Stimulated activated CD4-positive, alpha-beta T cell treated with anti-CD3 and anti-CD28 coated beads, Interleukin-4, amount 100 ng/mL, for 1 hour (primary cell): ENCODE measurements around the gene PARD3.

ENCODE experiments used
- DNase-seq: peaks from one replicate; pipeline ENCODE4 v3.0.0-alpha.2; 2020

PARD3 gene

DNA sequence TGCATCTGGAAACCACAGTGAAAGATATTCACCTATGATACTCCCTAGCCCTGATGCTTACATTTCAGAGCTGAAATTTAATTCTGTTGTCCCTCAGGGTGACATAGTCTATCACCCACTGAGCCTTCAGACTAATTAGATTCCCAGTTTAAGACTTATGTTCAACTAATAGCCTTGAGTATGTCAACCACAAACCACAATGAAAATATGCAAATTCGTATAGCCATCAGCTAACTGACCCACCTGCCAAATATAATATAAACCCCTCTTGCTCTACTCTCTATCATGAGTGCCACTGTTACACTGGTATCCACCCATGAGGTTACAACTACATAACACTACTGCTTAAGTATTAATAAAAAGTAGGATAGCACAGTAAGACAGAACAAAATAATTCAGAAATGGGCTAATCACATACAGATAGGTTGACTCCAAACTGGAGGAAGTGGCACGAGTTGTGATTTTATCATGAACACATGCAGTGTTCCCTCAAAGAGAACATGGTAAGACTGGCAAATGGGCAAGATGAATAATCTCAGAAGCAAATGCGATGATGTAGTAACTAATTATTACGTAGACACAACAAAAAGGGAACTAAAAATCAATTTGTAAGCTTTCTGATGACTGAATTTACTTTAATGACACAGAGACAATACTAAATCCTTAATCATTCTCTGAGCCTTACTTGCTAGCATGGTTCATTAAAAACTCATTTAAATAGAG, 290.6 kb downstream of the PARD3 start:
- DNase-seq = no peak

DNA sequence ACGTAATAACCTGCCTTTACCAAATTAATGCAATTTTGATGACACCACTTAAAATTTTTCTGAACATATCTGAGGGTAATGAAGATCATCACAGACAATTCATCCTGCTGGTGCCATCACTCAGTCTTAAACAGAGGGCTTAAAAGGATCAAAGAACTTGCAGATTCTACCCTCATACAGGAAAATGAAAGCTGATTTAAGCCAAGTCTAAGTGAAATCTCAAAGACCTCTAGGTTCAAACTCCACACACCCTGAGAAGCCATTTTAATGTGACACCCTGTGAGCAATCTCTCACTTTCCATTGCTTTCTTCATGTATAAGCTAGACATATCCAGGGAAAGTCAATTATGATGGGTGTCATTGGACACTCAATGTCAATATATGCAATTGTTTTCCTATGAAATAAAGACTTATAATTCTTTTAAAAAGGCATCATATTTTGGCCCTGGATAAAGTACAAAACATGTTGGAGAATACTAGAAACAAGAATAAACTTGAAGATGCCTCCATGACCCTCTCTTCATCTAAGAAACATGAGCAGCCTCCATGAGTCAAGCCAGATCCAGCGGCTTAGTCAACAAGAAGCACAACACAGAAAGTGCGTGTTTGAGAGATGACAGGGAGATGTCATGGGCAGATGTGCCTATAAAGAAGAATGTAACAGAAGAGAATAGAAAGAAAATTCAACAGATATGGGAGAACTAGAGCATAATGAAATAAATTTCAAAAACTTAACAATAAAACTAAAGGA, 291.9 kb downstream of the PARD3 start:
- DNase-seq = no peak

DNA sequence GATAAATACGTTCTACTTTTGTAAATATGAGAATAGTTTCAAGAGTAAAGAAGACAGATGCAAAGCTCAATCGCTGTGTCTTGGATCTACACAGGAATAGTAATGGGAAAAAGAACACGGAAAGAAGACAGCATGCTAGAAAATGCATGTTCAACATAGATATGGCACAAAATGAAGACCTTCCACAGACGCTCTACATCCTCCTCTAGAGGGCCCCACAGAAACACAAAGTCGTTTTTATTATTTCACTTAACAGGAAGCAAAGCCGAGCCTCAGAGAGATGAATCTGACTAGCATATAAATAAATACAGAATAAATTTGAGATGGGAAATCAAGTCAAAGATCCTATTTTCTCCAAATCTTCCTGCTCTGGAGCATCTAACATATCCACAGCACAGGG, 292.6 kb downstream of the PARD3 start:
- no peak for DNase-seq

DNA sequence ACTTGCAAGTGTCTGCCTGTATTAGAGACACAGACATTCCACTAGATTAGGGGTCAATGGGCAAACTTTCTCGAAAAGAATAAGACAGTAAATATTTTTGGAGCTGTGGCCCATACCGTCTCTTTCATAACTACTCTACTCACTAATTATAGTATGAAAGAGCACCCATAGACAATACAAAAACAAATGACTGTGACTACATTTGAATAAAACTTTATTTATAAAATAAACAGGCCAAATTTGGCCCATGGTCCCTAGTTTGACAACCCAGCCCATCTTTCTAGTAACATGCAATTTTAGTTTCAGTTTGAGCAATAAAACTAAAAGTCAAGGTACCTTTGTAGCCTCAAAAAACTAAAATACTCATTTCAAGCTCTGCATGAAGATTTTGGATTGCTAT, 294.6 kb downstream of the PARD3 start:
- DNase-seq = no peak

DNA sequence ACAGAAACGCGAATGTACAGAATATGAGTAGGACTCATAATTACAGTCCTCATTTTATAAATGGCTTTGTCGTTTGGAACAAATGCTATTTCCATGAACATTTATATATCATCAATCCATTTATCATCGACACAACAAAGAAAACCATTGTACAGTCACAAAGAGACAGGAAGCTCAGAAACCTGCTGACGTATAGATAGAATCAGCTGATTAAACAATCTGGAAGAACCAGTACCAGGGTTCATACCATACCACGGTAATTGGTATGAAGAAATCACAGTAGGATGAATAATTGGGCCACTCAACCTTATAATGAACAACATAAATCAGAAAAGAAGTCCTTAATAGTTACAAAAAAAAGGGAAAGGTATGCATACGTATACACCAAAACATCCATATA, 295.0 kb downstream of the PARD3 start:
- no peak for DNase-seq

DNA sequence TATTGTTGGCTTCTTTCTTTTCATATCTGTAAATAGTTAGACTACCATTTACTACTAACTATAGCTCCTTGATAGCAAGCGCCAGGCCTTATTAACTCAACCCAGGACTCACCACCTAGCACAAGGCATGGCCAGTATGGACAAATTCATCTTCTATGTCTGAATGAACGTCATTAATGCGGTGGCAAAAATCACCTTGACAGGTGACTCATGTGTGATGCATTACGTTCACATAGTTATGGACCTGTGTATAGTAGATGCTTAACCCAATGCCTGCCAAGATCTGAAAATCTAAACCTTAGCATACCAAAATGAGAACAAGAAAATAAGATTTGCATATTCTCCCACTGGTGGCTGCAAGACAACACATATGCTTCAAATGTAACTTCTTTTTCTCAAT, 300.8 kb downstream of the PARD3 start:
- no peak for DNase-seq

DNA sequence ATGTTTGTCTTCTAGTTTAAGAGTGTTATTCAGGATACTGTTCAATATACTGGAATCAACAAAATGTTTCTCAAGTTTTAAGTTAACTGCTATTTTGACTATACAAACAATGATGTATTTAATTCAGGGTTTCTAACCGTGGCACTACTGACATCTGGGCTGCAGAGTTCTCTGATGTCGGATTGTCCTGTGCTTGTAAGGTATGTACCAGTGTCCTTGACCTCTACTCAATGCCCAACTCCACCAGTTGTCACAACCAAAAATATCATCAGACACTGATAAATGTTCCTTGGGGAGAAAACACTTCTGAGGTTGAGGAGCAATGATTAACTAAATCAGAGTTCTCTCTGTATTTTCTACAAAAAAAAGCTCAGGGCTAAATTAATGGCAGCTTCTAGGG, 301.5 kb downstream of the PARD3 start:
- no peak for DNase-seq

DNA sequence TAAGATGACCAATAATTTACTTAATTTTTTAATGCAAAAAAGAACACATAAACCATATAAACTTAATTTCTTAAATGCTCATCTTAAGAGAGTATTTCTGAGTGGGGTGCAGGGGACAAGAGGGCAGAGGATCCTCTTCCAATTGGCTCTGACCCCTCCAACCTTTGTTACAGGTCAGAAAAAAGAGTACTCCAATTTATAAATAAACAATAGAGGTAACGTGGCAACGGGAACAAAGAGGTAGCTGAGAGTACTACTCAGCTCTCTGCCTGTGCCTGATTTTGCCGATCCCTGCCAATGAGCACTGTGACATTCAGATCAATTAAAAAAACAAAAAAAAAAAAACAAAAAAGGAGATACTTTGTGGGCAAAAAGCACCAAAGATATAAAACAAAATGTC, 307.9 kb downstream of the PARD3 start:
- DNase-seq = no peak

DNA sequence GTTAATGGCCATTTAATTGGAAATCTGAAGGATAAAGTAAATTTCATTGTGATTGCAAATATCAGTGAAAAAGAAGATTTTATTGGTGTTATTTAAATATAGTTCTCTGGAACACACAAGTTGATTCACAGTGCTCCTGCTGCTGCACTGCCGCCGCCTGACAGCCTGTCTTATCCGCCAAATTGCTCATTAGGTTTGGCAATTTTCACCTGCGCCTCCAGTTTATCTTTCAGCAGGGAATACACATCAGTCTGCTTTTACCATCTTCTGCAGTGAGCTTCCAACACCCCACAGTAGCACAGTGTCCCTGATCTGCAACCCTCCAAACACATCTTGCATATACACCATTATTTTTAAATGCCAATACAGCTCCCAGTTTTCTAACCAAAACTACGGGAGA, 308.3 kb downstream of the PARD3 start:
- DNase-seq = no peak

DNA sequence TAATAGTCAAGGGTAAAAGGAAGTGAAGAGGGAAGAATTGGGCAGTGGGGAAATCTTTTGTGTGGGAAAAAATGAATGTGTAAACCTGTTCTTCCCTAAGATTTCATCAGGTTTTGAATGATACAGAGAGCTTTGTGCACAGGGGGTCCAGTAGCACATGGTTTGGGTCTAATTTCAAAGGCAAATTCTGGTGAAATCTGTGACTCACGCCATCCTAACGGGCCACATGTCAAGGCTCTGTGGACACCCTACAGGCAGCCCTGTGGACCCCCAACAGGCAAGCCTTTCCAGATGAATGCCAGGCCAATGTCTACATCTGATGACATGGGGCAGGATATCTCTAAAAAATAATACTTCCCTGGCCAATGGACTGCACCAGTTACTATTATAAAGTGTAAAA, 309.8 kb downstream of the PARD3 start:
- no peak for DNase-seq

DNA sequence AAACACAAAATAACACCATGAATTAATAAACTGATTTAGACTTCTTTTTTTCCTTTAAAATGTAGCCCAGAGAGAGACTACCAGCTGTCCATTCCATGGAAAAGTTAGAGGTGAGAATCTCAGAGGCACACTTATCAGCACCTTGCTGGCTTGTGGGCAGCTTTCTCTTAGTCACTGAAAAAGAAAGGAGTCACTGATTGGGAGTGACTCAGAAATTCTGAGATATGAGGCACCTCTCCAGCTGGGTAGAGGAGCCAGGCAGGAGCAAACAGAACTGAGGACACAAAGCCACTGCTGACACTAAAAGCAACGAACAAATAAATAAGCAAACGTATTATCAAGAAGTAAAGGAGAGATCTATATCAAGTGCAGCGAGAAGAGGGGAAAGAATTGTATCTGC, 310.6 kb downstream of the PARD3 start:
- DNase-seq = no peak

DNA sequence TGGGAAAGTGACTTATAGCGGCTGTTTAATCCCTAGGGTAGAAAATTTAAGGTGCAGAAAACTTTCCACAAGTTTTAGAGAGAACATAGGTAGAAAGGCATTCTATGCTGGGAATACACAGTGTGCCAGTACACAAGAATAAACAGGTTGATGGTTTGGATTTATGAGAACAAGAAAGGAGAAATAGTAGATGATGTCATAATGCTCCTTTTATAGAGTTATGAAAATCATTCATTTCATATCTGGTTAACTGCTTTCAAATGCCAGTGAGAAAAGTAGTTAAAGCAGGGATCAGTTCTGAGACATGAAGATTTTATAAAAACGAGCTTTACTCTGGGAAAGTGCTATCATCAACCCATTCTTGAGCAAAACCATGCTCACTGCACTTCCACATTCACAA, 311.4 kb downstream of the PARD3 start:
- no peak for DNase-seq

DNA sequence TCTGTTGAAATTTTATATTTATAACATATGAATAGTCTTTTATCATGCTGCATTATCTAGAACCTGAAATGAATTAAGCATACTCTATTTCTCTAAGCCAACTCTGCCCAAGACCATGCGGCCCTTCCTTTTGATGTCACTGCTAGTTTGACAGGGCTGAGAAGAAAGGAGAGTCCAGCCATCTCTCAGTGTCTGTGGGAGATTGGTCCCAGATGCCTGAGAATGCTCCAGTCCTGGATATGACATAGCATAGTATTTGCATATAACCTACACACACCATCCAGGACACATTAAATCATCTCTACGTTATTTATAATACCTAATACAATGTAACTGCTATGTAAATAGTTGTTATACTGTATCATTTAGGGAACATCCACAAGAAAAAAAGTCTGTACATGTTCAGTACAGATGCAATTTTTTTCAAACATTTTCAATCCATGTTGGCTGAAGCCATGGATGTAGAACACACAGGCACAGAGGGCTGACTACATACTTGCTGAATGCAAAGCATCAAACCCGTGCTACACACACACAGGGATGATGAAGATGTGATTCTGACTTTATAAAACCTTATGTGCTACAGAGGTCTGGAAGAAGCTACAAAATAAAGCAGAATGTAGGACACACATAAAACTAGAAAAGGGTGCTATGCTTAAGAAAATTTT, 315.4 kb downstream of the PARD3 start:
- no peak for DNase-seq

DNA sequence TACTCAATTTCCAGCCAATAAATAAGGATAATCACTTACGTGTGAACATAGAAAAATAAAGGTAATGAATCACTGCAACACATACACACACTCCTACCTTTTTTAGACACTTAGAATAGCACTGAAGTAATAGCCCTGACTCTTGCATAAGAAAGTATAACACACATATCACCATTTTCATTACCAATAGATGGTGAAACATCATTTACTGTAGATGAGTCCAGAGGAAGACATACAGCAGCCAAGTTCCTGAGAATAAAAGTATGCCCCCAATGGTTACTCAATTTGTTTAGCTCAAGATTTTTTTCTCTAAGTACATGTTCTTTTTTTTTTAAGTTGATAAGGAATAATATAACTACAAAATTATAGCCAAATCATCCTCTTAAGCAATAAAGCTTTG, 316.3 kb downstream of the PARD3 start:
- DNase-seq = no peak

DNA sequence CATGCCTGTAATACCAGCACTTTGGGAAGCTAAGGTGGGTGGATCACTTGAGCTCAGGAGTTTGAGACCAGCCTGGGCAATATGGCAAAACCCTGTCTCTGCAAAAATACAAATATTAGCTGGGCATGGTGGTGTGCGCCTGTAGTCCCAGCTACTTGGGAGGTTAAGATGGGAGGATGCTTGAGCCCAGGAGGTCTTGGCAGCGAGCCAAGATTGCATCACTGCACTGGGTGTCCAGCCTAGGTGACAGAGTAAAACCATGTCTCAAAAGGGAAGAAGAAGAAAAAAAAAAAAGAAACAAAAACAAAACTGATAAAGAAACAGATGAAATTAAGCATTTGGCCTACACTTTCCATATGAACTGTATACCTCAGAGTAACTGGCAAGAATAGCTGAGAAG, 319.2 kb downstream of the PARD3 start:
- no peak for DNase-seq

DNA sequence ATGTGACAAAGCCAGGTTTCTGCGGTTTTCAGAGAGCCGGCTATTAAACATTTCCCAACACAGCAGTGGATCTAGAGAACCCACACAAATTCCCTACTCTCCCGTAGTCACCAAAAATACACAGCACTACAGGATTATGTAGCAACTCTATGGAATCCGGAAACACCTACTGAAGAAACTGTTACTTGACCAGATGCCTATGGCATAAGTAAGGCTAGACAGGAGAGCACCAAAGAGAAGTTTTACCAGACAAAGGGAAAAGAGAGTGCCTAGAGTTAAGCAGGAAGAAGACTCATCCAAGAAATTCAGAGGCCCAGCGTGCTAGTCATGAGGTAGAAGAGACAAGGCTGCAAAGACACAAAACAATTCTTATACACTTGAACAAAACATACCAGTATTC, 321.1 kb downstream of the PARD3 start:
- DNase-seq = no peak

DNA sequence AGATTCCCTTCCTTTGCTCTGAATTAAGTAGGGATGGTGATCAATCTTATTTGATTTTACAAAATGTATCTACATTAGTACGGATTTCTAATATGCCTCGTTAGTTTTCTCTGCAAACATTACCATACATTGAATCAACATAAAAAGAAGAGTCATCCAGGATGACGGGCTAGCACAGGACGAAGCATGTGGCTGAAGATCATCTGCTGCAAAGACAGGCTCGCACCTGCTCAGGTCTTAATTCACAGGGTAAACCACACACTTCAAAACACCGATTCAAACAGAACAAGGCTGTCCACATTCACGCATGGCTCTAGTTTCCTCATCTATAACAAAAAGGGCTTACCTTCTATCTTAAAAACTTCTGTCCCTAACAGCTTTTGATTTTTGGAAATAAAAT, 323.0 kb downstream of the PARD3 start:
- DNase-seq = no peak

DNA sequence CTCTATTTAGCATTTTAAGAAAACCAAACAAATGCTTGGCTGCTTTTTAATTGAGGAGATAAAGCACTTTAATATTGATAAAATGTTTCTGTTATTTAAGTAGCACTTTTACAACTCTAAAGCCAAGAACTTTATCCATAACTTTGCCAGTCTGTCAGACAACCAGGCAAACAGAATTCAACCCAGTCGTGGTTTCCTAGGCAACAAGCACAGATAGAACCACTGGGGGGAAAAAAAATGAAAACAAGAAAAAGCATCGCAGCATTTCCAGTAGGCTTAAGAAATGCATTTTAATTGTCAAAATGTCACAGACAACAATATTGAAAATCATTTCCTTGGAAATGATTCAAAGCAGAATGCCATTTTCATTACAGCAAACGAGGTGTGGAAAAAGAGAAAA, 323.4 kb downstream of the PARD3 start:
- no peak for DNase-seq

DNA sequence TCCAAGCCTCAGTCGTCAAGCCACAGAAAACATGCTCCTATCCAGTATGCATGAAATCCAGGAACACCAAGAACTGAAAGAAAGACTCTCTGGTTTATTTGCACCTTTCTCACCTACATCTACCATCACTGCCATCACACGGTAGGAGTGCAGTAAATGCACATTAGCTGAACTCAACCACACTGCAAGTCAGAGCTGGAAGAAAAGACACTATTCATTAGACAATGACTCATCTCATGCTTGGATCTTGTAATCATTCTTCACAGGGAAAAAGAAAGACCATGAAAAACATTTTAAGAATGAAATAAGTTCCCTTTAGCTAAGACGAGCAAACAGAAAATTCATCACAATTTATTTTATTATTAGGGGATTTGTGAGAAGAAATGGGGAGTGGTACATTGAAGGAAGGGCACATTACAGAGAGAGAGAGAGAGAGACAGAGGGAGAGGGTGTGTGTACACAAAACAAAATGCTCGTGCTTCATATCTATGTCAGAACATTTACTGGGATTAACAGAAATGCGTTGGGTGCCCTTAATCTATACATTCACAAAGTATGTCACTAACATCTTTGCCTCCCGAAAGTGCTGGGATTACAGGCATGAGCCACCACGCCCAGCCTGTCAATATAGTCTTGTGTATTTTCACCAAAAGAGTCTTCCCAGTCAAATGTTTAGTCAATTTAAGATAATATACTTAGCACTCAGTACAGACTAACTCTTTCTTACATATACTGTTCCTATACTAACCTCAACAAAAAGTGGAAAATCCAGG, 324.9 kb downstream of the PARD3 start:
- DNase-seq = no peak

DNA sequence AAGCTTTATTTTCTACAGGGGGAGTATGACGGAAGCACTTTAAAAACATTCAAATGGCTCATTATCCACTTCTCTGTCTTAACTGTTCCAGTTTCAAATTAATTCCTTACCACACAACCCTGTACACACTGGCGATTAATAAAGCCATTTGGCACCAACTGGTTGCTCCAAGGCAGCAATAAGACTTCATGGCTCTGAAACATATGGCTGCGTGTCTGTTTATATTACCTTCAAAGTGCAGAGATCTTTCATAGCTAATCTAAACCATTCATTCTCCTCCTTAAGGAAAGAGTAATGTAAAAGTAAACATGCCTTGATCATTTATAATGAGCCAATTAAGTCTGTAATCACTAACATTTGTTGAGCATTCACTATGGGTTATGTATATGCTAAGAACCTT, 325.7 kb downstream of the PARD3 start:
- DNase-seq = no peak

DNA sequence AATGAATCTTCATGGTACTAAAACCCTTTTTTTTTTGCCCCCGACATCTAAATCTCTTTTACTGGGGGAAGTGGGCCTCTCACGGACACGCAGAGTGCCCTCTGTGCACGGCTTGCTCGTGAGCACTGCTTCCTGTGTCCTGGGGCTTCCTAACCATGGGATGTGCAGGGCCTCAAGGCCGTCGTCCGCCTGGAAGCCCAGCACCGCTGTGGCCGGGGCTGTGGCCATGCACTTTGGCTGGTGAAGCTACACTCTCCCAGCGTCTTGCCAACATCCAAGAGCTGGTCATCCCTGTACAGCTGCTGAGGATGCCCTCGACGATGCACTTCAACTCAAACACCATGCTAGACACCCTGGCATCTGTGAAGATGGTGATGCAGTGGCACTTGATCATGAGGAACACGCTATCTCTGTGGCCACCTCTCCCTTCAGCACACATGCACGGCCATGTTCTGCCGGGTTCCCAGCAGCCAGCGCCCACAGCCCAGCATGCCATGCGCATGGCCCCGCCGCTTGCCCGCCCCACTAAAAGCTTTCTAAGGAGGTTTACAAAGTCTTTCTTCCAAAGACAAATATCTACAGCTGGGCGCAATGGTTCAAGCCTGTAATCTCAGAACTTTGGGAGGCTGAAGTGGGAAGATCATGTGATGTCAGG, 326.5 kb downstream of the PARD3 start:
- no peak for DNase-seq

DNA sequence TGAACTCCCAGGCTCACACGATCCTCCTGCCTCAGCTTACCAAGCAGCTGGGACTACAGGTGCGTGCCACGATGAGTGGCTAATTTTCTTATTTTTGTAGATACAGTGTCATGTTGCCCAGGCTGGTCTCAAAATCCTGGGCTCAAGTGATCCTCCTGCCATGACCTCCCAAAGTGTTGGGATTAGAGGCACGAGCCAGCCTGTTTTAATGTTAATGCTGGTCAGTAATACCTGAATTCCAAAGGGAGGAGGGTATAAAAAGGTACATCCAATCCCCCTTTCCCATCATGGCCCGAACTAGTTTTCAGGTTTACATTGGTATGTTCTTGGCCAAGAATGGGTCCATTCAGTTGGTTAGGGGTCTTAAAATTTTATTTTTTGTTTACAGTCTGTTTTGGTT, 329.1 kb downstream of the PARD3 start:
- DNase-seq = no peak

DNA sequence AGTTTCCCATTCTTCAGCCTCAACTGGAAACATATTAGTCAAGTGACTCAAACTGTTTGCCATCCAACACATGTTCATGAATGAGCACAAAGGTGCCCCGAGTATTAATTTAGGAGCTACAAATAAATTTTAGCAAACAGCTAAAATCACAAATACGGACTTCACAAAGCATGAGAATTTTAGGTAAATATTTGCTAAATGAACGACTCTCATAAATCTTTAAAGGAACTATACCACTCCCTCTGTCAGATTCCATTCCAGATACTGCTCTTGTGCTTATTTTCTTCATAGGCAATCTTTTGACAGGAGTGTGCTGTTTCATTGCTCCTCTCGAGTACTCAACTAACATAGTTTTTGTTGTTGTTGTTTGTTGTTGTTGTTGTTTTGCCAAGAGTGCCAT, 330.9 kb downstream of the PARD3 start:
- DNase-seq = no peak
